NB4 (cell line): Measurements from ENCODE around the gene HLA-DPA1.
"Not testable (repeated sequence)": the region's sequence is repeated elsewhere in the genome, so short reads cannot be mapped to it uniquely, and the experiment has no call there.

Experiments used
- POLR2A ChIP-seq: IDR thresholded peaks from 2 replicates; pipeline ENCODE4 v1.6.1; 2011; ENCODE audit warnings: mild to moderate bottlenecking; ENCODE audit not compliant: insufficient read length; ENCODE audit errors: extremely low read depth
- TF ChIP-seq, protein P1 (sequence below): IDR thresholded peaks from one replicate; pipeline ENCODE4 v1.5.1; 2012; ENCODE audit warnings: low read depth, low read length
- TF ChIP-seq, protein P2 (sequence below): IDR thresholded peaks from 2 replicates; pipeline ENCODE4 v1.6.1; 2011; ENCODE audit warnings: low read depth, low read length

DNA sequence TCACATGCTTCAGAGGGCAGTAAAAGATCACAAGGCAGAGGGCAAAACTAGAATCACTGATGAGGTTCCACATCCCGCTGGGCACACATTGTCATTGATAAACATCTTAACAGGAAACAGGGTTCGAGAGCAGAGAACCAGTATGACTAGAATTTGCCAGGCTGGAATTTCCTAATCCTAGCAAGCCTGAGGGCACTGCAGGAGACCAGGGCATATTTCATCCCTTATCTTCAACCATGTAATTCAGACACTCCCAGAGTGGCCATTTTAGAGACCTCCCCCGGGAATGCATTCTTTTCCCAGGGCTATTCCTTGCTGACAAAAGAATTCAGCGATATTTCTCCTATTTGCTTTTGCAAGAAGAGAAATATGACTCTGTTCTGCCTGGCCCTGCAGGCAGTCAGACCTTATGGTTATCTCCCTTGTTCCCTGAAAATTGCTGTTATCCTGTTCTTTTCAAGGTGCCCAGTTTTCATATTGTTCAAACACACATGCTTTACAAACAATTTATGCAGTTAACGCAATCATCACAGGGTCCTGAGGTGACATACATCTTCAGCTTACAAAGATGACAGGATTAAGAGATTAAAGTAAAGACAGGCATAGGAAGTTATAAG is 27.8 kb upstream of the HLA-DPA1 start:
- TF ChIP-seq, protein P1, sequence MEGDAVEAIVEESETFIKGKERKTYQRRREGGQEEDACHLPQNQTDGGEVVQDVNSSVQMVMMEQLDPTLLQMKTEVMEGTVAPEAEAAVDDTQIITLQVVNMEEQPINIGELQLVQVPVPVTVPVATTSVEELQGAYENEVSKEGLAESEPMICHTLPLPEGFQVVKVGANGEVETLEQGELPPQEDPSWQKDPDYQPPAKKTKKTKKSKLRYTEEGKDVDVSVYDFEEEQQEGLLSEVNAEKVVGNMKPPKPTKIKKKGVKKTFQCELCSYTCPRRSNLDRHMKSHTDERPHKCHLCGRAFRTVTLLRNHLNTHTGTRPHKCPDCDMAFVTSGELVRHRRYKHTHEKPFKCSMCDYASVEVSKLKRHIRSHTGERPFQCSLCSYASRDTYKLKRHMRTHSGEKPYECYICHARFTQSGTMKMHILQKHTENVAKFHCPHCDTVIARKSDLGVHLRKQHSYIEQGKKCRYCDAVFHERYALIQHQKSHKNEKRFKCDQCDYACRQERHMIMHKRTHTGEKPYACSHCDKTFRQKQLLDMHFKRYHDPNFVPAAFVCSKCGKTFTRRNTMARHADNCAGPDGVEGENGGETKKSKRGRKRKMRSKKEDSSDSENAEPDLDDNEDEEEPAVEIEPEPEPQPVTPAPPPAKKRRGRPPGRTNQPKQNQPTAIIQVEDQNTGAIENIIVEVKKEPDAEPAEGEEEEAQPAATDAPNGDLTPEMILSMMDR = not testable (repeated sequence)
- not testable (repeated sequence) for TF ChIP-seq POLR2A
- TF ChIP-seq, protein P2, sequence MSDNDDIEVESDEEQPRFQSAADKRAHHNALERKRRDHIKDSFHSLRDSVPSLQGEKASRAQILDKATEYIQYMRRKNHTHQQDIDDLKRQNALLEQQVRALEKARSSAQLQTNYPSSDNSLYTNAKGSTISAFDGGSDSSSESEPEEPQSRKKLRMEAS = not testable (repeated sequence)
